Activated CD8-positive, alpha-beta T cell treated with anti-CD3 and anti-CD28 coated beads for 36 hours (primary cell): Measurements from ENCODE around the gene EPOP. TPM values are rescaled to one million over a fixed set of nuclear protein-coding genes. Genes with fewer than 3 reads are reported as not detected.

ENCODE experiments used
- ATAC-seq: fragments of 200-7000 bp; cut with Tn5 transposase; one replicate; pipeline ENCODE4 v1.10.0; 2021; ENCODE audit warnings: mild to moderate bottlenecking, moderate library complexity
- CTCF ChIA-PET: fragments of 350-600 bp; sonication (Branson Sonifier 250); formaldehyde crosslinking; loops from one replicate; lab custom pipeline; 2021; ENCODE audit warnings: antibody characterized with exemption; lab: Charles Lee
- POLR2A ChIA-PET: fragments of 350-600 bp; sonication (Branson Sonifier 250); formaldehyde crosslinking; loops from one replicate; lab custom pipeline; 2021; ENCODE audit warnings: antibody characterized with exemption; lab: Charles Lee
- DNase-seq: peaks from one replicate; pipeline ENCODE4 v3.0.0-alpha.2; 2020
- H3K27ac Mint-ChIP-seq: one replicate; pipeline ENCODE4 v1.8.0; 2021; ENCODE audit warnings: mild to moderate bottlenecking, mixed read lengths
- H3K27me3 Mint-ChIP-seq: one replicate; pipeline ENCODE4 v1.8.0; 2021; ENCODE audit warnings: mixed read lengths
- H3K36me3 Mint-ChIP-seq: one replicate; pipeline ENCODE4 v1.8.0; 2021; ENCODE audit warnings: low read depth, mixed read lengths
- H3K4me1 Mint-ChIP-seq: one replicate; pipeline ENCODE4 v1.8.0; 2021; ENCODE audit warnings: low read depth, mixed read lengths
- H3K4me3 Mint-ChIP-seq: one replicate; pipeline ENCODE4 v1.8.0; 2021; ENCODE audit warnings: mild to moderate bottlenecking, moderate library complexity, mixed read lengths
- H3K9me3 Mint-ChIP-seq: one replicate; pipeline ENCODE4 v1.8.0; 2021; ENCODE audit warnings: mixed read lengths
- intact Hi-C: fragments of 100-400 bp; cut with micrococcal nuclease; formaldehyde crosslinking; loops from one replicate; pipeline ENCODE4 v1.10.0; 2022
- total RNA-seq, 2 experiments: library from RNA; stranded (reverse); gene quantifications; one replicate each; pipeline ENCODE4 v1.2.3, GENCODE V29; 2021
- TF ChIP-seq, protein P1 (sequence below): fragments of 200-600 bp; IDR thresholded peaks from one replicate; pipeline ENCODE4 v1.8.0; 2022; ENCODE audit warnings: antibody characterized with exemption, mild to moderate bottlenecking

Gene EPOP
- total RNA-seq, 2 experiments from 2014 or later, result 31.8 to 32.2 TPM

GRCh38 chr17:38706505-38707216 is 31.9 kb upstream of the EPOP start:
- Mint-ChIP-seq H3K27ac (peak overlapping the region; percentile 90), H3K27me3 (no peaks in the 10 kb centered on the region), H3K36me3 (peaks cover 59% of the 10 kb centered on the region), H3K9me3 (no peaks in the 10 kb centered on the region), H3K4me1 (peaks cover 44% of the 10 kb centered on the region), H3K4me3 (peak overlapping the region; percentile 98)
- TF ChIP-seq, protein P1, sequence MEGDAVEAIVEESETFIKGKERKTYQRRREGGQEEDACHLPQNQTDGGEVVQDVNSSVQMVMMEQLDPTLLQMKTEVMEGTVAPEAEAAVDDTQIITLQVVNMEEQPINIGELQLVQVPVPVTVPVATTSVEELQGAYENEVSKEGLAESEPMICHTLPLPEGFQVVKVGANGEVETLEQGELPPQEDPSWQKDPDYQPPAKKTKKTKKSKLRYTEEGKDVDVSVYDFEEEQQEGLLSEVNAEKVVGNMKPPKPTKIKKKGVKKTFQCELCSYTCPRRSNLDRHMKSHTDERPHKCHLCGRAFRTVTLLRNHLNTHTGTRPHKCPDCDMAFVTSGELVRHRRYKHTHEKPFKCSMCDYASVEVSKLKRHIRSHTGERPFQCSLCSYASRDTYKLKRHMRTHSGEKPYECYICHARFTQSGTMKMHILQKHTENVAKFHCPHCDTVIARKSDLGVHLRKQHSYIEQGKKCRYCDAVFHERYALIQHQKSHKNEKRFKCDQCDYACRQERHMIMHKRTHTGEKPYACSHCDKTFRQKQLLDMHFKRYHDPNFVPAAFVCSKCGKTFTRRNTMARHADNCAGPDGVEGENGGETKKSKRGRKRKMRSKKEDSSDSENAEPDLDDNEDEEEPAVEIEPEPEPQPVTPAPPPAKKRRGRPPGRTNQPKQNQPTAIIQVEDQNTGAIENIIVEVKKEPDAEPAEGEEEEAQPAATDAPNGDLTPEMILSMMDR, result no peak
- ATAC-seq, result peak; percentile 9
- ChIA-PET POLR2A (interaction anchor here (0.6 to 18.4 kb wide), 9 partner anchors 12 to 1409 kb away, joined by 3 to 390 read pairs (median 4); partner anchors contain the start of genes CISD3, EPOP and PSMB3), CTCF (interaction anchor here (0.7 to 3.3 kb wide), 9 partner anchors 9 to 39 kb away, joined by 3 to 15 read pairs (median 6); partner anchors contain the start of gene CISD3)
- DNase-seq, result peak; percentile 60
- intact Hi-C loops, result no loop called here

- ChIA-PET POLR2A (interaction anchor here (0.6 to 18.4 kb wide), 12 partner anchors 12 to 1410 kb away, joined by 3 to 390 read pairs (median 6); partner anchors contain the start of genes CISD3, EPOP, PSMB3 and RPL23), CTCF (interaction anchor here (1.2 to 3.3 kb wide), 6 partner anchors 12 to 148 kb away, joined by 4 to 15 read pairs (median 6); partner anchors contain the start of gene CISD3)
- ATAC-seq (no peak), DNase-seq (peak; percentile 44)
- Mint-ChIP-seq H3K27me3 (no peaks in the 10 kb centered on the region), H3K4me3 (peak overlapping the region; percentile 98), H3K9me3 (no peaks in the 10 kb centered on the region), H3K27ac (peak overlapping the region; percentile 90), H3K36me3 (peaks cover 52% of the 10 kb centered on the region), H3K4me1 (peaks cover 43% of the 10 kb centered on the region)
- intact Hi-C loops, result no loop called here
- TF ChIP-seq, protein P1, result no peak
Observed at GRCh38 chr17:38705803-38706504, 31.2 kb upstream of the EPOP start.

DNA sequence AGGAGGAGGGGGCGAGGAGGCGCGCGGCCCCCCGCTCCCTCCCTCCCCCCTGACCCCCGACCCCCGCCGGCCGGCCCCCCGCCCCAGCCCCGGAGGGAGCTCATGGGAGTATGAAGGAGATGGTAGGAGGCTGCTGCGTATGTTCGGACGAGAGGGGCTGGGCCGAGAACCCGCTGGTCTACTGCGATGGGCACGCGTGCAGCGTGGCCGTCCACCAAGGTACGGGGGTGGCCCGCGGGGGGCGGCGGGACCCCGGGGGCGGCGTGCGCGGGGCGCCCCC is 30.7 kb upstream of the EPOP start:
- H3K27me3 Mint-ChIP-seq, result no peaks in the 10 kb centered on the region
- DNase-seq (no peak), ATAC-seq (no peak)
- peak overlapping the region; percentile 67 for H3K27ac Mint-ChIP-seq
- TF ChIP-seq, protein P1, result no peak
- POLR2A ChIA-PET, result interaction anchor here (0.6 to 18.4 kb wide), 14 partner anchors 8 to 734 kb away, joined by 3 to 390 read pairs (median 6); partner anchors contain the start of genes EPOP, PSMB3 and RPL23
- H3K36me3 Mint-ChIP-seq, result peaks cover 47% of the 10 kb centered on the region
- peak overlapping the region; percentile 98 for H3K4me3 Mint-ChIP-seq
- CTCF ChIA-PET, result interaction anchor here (1.2 to 3.3 kb wide), 5 partner anchors 13 to 147 kb away, joined by 4 to 15 read pairs (median 6); partner anchors contain the start of gene CISD3
- no peaks in the 10 kb centered on the region for H3K9me3 Mint-ChIP-seq
- H3K4me1 Mint-ChIP-seq, result peaks cover 42% of the 10 kb centered on the region
- intact Hi-C loops, result no loop called here

GRCh38 chr17:38704606-38705522 is 30.1 kb upstream of the EPOP start, which contains the start of gene MLLT6:
Gene MLLT6, plus strand, starts transcription at chr17:38705273. Its CDS starts 360 bp downstream, at chr17:38705633.
- H3K4me1 Mint-ChIP-seq, result peaks cover 41% of the 10 kb centered on the region
- peak; percentile 76 for DNase-seq
- no peaks in the 10 kb centered on the region for H3K9me3 Mint-ChIP-seq
- H3K36me3 Mint-ChIP-seq, result peaks cover 41% of the 10 kb centered on the region
- TF ChIP-seq, protein P1, result no peak
- no peak for ATAC-seq
- ChIA-PET CTCF (interaction anchor here (0.6 to 3.3 kb wide), 6 partner anchors 13 to 234 kb away, joined by 3 to 15 read pairs (median 4); no protein-coding TSS in a partner anchor), POLR2A (interaction anchor here (0.6 to 18.4 kb wide), 15 partner anchors 8 to 735 kb away, joined by 3 to 390 read pairs (median 4); partner anchors contain the start of genes EPOP, PSMB3 and RPL23)
- no peaks in the 10 kb centered on the region for H3K27me3 Mint-ChIP-seq
- intact Hi-C loops, result no loop called here
- H3K27ac Mint-ChIP-seq, result peak within 1 kb of the TSS; percentile 98
- H3K4me3 Mint-ChIP-seq, result peak within 1 kb of the TSS; percentile 98
